Left lung (tissue), 10 donors: ENCODE measurements around the gene CES3. TPM values are rescaled to one million over a fixed set of nuclear protein-coding genes. Genes with fewer than 3 reads are reported as not detected.
"Not testable (repeated sequence)": the region's sequence is repeated elsewhere in the genome, so short reads cannot be mapped to it uniquely, and the experiment has no call there.

Source experiments
- ATAC-seq: fragments of 200-7000 bp; cut with Tn5 transposase; one replicate; pipeline ENCODE4 v1.9.1; 2020; ENCODE audit warnings: moderate library complexity
- DNase-seq, 4 donors: peaks; one replicate each; pipeline ENCODE4 v3.0.0-alpha.2; 2013 to 2020
- H3K27ac ChIP-seq, 2 donors: fragments of 200-600 bp; sonication (generic) in 1 of 2; one replicate each; pipeline versions ENCODE4 v1.5.0 to v1.8.0; 2020 to 2021
- H3K27me3 ChIP-seq, 2 donors: fragments of 200-600 bp; sonication (generic) in 1 of 2; one replicate each; pipeline versions ENCODE4 v1.5.0 to v1.8.0; 2020 to 2021
- H3K36me3 ChIP-seq, 2 donors: fragments of 200-600 bp; sonication (generic) in 1 of 2; one replicate each; pipeline versions ENCODE4 v1.5.0 to v1.8.0; 2020 to 2021
- H3K4me1 ChIP-seq, 2 donors: fragments of 200-600 bp; one replicate each; pipeline ENCODE4 v1.8.0; 2021
- H3K4me3 ChIP-seq, 2 donors: fragments of 200-600 bp; sonication (generic) in 1 of 2; one replicate each; pipeline versions ENCODE4 v1.5.0 to v1.8.0; 2020 to 2021; ENCODE audit warnings: mild to moderate bottlenecking in 1 of 2
- H3K9me3 ChIP-seq, 2 donors: fragments of 200-600 bp; sonication (generic) in 1 of 2; one replicate each; pipeline versions ENCODE4 v1.5.0 to v1.8.0; 2020 to 2021
- intact Hi-C, 2 donors: fragments of 100-400 bp; cut with DNase I; formaldehyde crosslinking; loops; one replicate each; pipeline versions ENCODE4 v1.11.2 to v1.14.2; 2022
- polyA plus RNA-seq, 6 donors: library from polyadenylated mRNA; unstranded; fragments of 120-200 nt; gene quantifications; one replicate each; pipeline ENCODE4 v1.2.1, GENCODE V29; 2013; ENCODE audit not compliant: insufficient read length in 6 of 6
- total RNA-seq, 2 donors: library from RNA; stranded (reverse); fragmentation: NEBNext Ultra II Directional; extraction: Animal tissue kit (Norgen Biotek cat#: 25700); gene quantifications; one replicate each; pipeline ENCODE4 v1.2.1, GENCODE V29; 2021
- TF ChIP-seq, protein P1 (sequence below), 2 donors: fragments of 200-600 bp; sonication (generic) in 1 of 2; IDR thresholded peaks; one replicate each; pipeline versions ENCODE4 v1.5.0 to v1.8.0; 2021; ENCODE audit warnings: antibody characterized with exemption in 2 of 2
- donor health status: DM: no; HTN: yes; CAD: no.
- donor health status: DM: no; HTN: no; CAD: no.

The CES3 gene
- total and polyA plus RNA-seq, 8 donors = 0.79 to 5.3 (median 4.2) TPM

DNA sequence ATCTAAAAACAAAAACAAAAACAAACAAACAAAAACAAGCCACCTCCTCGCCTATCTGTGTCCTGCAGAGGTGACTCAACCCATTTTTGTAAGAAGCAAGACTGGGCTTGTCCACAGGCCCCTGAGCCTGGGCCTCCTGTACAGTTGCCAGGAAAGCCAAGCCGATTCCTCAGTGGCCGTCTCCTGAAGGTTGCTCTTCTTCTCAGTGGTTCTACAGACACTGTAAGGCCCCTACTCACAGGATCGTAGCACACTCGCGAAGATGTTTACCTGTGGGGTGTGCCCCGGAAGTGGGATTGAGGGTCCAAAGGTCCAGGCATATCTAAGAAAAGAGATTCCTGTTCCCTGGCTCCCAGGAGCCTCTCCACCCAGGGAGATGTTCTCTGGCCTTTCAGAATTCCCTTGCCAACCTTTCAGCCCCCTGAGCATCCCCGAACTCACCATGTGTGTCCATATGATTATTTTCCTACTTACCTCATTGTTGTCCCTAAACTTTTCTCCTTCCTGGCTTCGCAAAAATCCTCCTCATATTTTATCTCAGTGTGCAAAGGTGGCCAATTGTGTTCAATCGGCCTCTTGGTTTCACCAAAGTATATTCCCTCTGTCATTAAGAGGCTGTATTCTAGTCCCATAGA lies 7.5 kb upstream of the CES3 start:
- ATAC-seq = no peak
- Histone ChIP-seq H3K9me3 (no peaks in the 10 kb centered on the region), H3K4me3 (no peak overlapping the region), H3K36me3 (no peaks in the 10 kb centered on the region), H3K27me3 (peaks cover 8 to 41% of the 10 kb centered on the region in 2 donors), H3K27ac (no peak overlapping the region), H3K4me1 (peaks cover 2 to 6% of the 10 kb centered on the region in 2 donors)
- intact Hi-C loops = no loop called here
- TF ChIP-seq, protein P1, sequence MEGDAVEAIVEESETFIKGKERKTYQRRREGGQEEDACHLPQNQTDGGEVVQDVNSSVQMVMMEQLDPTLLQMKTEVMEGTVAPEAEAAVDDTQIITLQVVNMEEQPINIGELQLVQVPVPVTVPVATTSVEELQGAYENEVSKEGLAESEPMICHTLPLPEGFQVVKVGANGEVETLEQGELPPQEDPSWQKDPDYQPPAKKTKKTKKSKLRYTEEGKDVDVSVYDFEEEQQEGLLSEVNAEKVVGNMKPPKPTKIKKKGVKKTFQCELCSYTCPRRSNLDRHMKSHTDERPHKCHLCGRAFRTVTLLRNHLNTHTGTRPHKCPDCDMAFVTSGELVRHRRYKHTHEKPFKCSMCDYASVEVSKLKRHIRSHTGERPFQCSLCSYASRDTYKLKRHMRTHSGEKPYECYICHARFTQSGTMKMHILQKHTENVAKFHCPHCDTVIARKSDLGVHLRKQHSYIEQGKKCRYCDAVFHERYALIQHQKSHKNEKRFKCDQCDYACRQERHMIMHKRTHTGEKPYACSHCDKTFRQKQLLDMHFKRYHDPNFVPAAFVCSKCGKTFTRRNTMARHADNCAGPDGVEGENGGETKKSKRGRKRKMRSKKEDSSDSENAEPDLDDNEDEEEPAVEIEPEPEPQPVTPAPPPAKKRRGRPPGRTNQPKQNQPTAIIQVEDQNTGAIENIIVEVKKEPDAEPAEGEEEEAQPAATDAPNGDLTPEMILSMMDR (IDR thresholded peaks at IDR 0.05) = no peak
- peak in 1 of 4 donors; percentile 17 for DNase-seq

- intact Hi-C loops = no loop called here
- DNase-seq (peak; percentile 61 to 79 (median 68)), ATAC-seq (peak; percentile 97)
- TF ChIP-seq, protein P1 (IDR thresholded peaks at IDR 0.05) = peak; percentile 66 to 87
- no peaks in the 10 kb centered on the region for H3K36me3 ChIP-seq
- no peak overlapping the region for H3K4me3 ChIP-seq
- H3K27me3 ChIP-seq = peaks cover 2 to 35% of the 10 kb centered on the region in 2 donors
- no peak overlapping the region for H3K27ac ChIP-seq
- H3K9me3 ChIP-seq = no peaks in the 10 kb centered on the region
- H3K4me1 ChIP-seq = peaks cover 0 to 4% of the 10 kb centered on the region in 2 donors
Measured at GRCh38 chr16:66954097-66954659, 6.9 kb upstream of the CES3 start.

DNA sequence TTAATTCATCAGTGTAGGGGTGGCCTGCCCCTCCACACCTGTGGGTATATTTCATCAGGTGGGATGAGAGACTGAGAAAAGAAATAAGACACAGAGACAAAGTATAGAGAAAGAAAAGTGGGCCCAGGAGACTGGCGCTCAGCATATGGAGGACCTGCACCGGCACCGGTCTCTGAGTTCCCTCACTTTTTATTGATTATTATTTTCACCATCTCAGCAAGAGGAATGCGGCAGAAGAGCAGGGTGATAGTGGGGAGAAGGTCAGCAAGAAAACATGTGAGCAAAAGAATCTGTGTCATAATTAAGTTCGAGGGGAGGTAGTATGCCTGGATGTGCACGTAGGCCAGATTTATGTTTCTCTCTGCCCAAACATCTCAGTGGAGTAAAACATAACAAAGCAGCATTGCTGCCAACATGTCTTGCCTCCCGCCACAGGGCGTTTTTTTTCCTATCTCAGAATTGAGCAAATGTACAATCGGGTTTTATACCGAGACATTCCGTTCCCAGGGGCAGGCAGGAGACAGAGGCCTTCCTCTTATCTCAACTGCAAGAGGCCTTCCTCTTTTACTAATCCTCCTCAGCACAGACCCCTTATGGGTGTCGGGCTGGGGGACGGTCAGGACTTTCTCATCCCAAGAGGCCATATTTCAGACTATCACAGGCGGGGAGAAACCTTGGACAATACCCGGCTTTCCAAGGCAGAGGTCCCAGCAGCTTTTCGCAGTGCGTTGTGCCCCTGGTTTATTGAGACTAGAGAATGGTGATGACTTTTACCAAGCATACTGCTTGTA lies 5.5 kb upstream of the CES3 start:
- ATAC-seq, H3K27ac ChIP-seq, H3K9me3 ChIP-seq, H3K36me3 ChIP-seq, H3K4me3 ChIP-seq, intact Hi-C loops: not testable (repeated sequence)
- H3K27me3 ChIP-seq = peaks cover 0 to 22% of the 10 kb centered on the region in 2 donors
- peak in 1 of 4 donors; percentile 8 for DNase-seq
- peaks cover 0 to 13% of the 10 kb centered on the region in 2 donors for H3K4me1 ChIP-seq

DNA sequence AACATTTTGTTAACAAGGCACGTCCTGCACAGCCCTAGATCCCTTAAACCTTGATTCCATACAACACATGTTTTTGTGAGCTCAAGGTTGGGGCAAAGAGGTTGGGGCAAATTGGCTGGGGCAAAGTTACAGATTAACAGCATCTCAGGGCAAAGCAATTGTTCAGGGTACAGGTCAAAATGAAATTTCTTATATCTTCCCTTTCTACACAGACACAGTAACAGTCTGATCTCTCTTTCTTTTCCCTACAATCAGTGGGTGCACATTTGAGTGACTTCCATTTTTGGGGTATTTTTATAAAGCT lies 5.0 kb upstream of the CES3 start:
- intact Hi-C loops, H3K27ac ChIP-seq, H3K9me3 ChIP-seq, H3K36me3 ChIP-seq, ATAC-seq, DNase-seq, H3K4me3 ChIP-seq: not testable (repeated sequence)
- Histone ChIP-seq H3K27me3 (peaks cover 0 to 17% of the 10 kb centered on the region in 2 donors), H3K4me1 (peaks cover 0 to 17% of the 10 kb centered on the region in 2 donors)

DNA sequence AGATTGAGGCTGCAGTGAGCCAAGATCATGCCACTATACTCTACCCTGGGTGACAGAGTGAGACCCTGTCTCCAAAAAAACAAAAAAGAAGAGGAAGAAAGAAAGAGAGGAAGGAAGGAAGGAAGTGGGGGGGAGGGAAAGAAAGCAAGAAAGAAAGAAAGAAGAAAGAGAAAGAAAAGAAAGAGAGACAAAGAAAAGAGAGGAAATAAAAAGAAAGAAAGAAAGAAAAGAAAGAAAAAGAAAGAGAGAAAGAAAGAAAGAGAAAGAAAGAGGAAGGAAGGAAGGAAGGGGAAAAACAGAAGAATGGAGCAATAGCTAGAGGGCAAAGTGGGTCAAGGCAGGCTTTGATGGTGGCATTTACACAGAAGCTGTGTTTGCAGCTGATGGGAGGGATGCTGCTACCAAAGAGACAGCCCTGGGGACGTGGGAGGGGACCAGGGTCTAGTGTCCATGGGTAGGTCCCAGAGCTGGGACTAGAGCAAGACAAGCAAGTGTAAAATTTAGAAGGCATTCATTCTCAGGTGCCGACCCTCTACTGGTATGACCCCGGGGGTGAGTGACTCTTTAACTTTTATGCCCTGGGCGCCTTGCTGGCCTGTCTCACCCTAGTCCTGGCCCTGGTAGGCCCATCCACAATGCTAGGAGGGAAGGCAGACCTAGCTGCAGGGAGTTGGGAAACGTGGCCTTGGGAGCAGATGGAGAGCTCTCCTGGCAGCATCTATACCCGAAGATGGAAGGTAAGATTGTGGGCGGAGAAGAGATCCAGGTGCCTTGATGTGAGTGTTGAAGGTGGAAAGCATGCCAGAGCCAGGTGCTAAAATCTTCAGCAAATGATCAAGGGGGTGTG lies 2.0 kb upstream of the CES3 start:
- intact Hi-C loops = no loop called here
- DNase-seq = no peak
- no peak overlapping the region for H3K27ac ChIP-seq
- no peaks in the 10 kb centered on the region for H3K9me3 ChIP-seq
- no peak overlapping the region for H3K4me3 ChIP-seq
- no peak for ATAC-seq
- H3K36me3 ChIP-seq = no peaks in the 10 kb centered on the region
- peaks cover 0 to 31% of the 10 kb centered on the region in 2 donors for H3K4me1 ChIP-seq
- H3K27me3 ChIP-seq = no peaks in the 10 kb centered on the region
- TF ChIP-seq, protein P1 (IDR thresholded peaks at IDR 0.05) = no peak
